Lower lobe of right lung (tissue), 2 donors: ENCODE measurements around the gene MEI1. TPM values are rescaled to one million over a fixed set of nuclear protein-coding genes. Genes with fewer than 3 reads are reported as not detected.
A peak's percentile ranks its signal among the peaks of the same experiment; 100 is the strongest.
"Not testable (repeated sequence)": the region's sequence is repeated elsewhere in the genome, so short reads cannot be mapped to it uniquely, and the experiment has no call there.

Experiments used
- ATAC-seq, 2 donors: fragments of 200-7000 bp; cut with Tn5 transposase; one replicate each; pipeline ENCODE4 v1.9.1; 2020 to 2022; ENCODE audit warnings: mild to moderate bottlenecking in 2 of 2, moderate library complexity in 2 of 2
- DNase-seq: peaks from one replicate; pipeline ENCODE4 v3.0.0-alpha.2; 2020
- H3K27ac ChIP-seq: fragments of 200-600 bp; one replicate; pipeline ENCODE4 v1.8.0; 2022
- H3K27me3 ChIP-seq: fragments of 200-600 bp; one replicate; pipeline ENCODE4 v1.8.0; 2022; ENCODE audit warnings: low read depth
- H3K36me3 ChIP-seq: fragments of 200-600 bp; one replicate; pipeline ENCODE4 v1.8.0; 2022; ENCODE audit warnings: mild to moderate bottlenecking
- H3K4me1 ChIP-seq: fragments of 200-600 bp; one replicate; pipeline ENCODE4 v1.8.0; 2022
- H3K4me3 ChIP-seq: fragments of 200-600 bp; one replicate; pipeline ENCODE4 v1.8.0; 2022; ENCODE audit warnings: mild to moderate bottlenecking
- H3K9me3 ChIP-seq: fragments of 200-600 bp; one replicate; pipeline ENCODE4 v1.8.0; 2022
- CTCF ChIP-seq: fragments of 200-600 bp; IDR thresholded peaks from one replicate; pipeline ENCODE4 v1.8.0; 2022; ENCODE audit warnings: antibody characterized with exemption, mild to moderate bottlenecking
- intact Hi-C: fragments of 100-400 bp; cut with DNase I; formaldehyde crosslinking; loops from one replicate; pipeline ENCODE4 v1.11.0; 2022
- total RNA-seq: library from RNA; stranded (reverse); fragmentation: NEBNext Ultra II Directional; extraction: Animal tissue kit (Norgen Biotek cat#: 25700); gene quantifications from one replicate; pipeline ENCODE4 v1.2.1, GENCODE V29; 2021
- donor health status: DM: no; HTN: yes; CAD: no; lungs with severe emphysema.

MEI1 gene
- total RNA-seq, 1 donor from 2014 or later, result 4.3 TPM

- no peaks in the 10 kb centered on the region for H3K27me3 ChIP-seq
- no peak overlapping the region for H3K4me3 ChIP-seq
- peaks cover 16% of the 10 kb centered on the region for H3K4me1 ChIP-seq
- DNase-seq (no peak), ATAC-seq (no peak)
- no peak for TF ChIP-seq CTCF
- no peaks in the 10 kb centered on the region for H3K9me3 ChIP-seq
- peaks cover 18% of the 10 kb centered on the region for H3K36me3 ChIP-seq
- intact Hi-C loops, result no loop called here
- no peak overlapping the region for H3K27ac ChIP-seq
Observed at GRCh38 chr22:41684194-41684593, 15.1 kb upstream of the MEI1 start.

- ATAC-seq, DNase-seq, H3K36me3 ChIP-seq, intact Hi-C loops, H3K27ac ChIP-seq, H3K27me3 ChIP-seq, H3K9me3 ChIP-seq: not testable (repeated sequence)
- Histone ChIP-seq H3K4me1 (peaks cover 11% of the 10 kb centered on the region), H3K4me3 (peak overlapping the region; percentile 78)
Observed at GRCh38 chr22:41686890-41687289, 12.4 kb upstream of the MEI1 start.

GRCh38 chr22:41687901-41688364, 11.4 kb upstream of the MEI1 start:
- H3K27ac ChIP-seq, result peak overlapping the region; percentile 97
- ATAC-seq (peak; percentile 52 to 53), DNase-seq (peak; percentile 55)
- no peaks in the 10 kb centered on the region for H3K9me3 ChIP-seq
- H3K36me3 ChIP-seq, result no peaks in the 10 kb centered on the region
- peak overlapping the region; percentile 78 for H3K4me3 ChIP-seq
- intact Hi-C loops, result no loop called here
- no peak for TF ChIP-seq CTCF
- H3K27me3 ChIP-seq, result no peaks in the 10 kb centered on the region
- H3K4me1 ChIP-seq, result peaks cover 11% of the 10 kb centered on the region

- ATAC-seq (peak; percentile 96 to 99), DNase-seq (peak; percentile 96)
- no peak for TF ChIP-seq CTCF
- Histone ChIP-seq H3K4me3 (peak within 1 kb of the TSS; percentile 78), H3K27me3 (no peaks in the 10 kb centered on the region), H3K36me3 (peaks cover 3% of the 10 kb centered on the region), H3K9me3 (no peaks in the 10 kb centered on the region), H3K27ac (peak within 1 kb of the TSS; percentile 97), H3K4me1 (peaks cover 11% of the 10 kb centered on the region)
- intact Hi-C loops, result no loop called here
Observed at GRCh38 chr22:41688365-41689211, 10.7 kb upstream of the MEI1 start, which contains the start of gene SNU13. SNU13 (minus strand) TSS chr22:41688867; CDS start chr22:41688796, 71 bp downstream.

- intact Hi-C loops, result no loop called here
- Histone ChIP-seq H3K27me3 (no peaks in the 10 kb centered on the region), H3K4me3 (no peak overlapping the region), H3K27ac (no peak overlapping the region), H3K36me3 (peaks cover 10% of the 10 kb centered on the region), H3K9me3 (no peaks in the 10 kb centered on the region), H3K4me1 (peaks cover 11% of the 10 kb centered on the region)
- ATAC-seq, result no peak
- no peak for DNase-seq
- no peak for TF ChIP-seq CTCF
Observed at GRCh38 chr22:41690476-41690875, 8.8 kb upstream of the MEI1 start.

- intact Hi-C loops, result loop anchor here (5.0 kb wide), 1 partner anchor 247 kb away; no protein-coding TSS in a partner anchor
- Histone ChIP-seq H3K4me1 (peaks cover 19% of the 10 kb centered on the region), H3K27me3 (no peaks in the 10 kb centered on the region), H3K36me3 (peaks cover 10% of the 10 kb centered on the region), H3K27ac (no peak overlapping the region), H3K4me3 (no peak overlapping the region), H3K9me3 (no peaks in the 10 kb centered on the region)
- DNase-seq (no peak), ATAC-seq (no peak)
- no peak for TF ChIP-seq CTCF
Observed at GRCh38 chr22:41695211-41695610, 4.1 kb upstream of the MEI1 start.
